Common myeloid progenitor, CD34-positive (primary cell): ENCODE data around the gene ADPRS.

Experiments
- CTCF ChIA-PET: fragments of 350-600 bp; sonication (Branson Sonifier 250); formaldehyde crosslinking; loops from one replicate; lab custom pipeline; 2021; ENCODE audit warnings: antibody characterized with exemption; lab: Charles Lee
- POLR2A ChIA-PET: fragments of 350-600 bp; sonication (Branson Sonifier 250); formaldehyde crosslinking; loops from one replicate; lab custom pipeline; 2021; ENCODE audit warnings: antibody characterized with exemption; lab: Charles Lee
- DNase-seq, 3 donors: peaks; one replicate each; pipeline versions ENCODE4 v3.0.0 to v3.0.0-alpha.2; 2013
- H3K27ac ChIP-seq, 2 experiments: 1 replicate in 1 of 2; 2 replicates in 1 of 2; pipeline ENCODE4 v1.7.0; 2013; ENCODE audit warnings: inconsistent platforms in 2 of 2, low read length in 2 of 2, mild to moderate bottlenecking in 2 of 2, low read depth in 1 of 2, moderate library complexity in 1 of 2; ENCODE audit not compliant: severe bottlenecking in 2 of 2, insufficient read depth in 1 of 2, poor library complexity in 1 of 2
- H3K27me3 ChIP-seq, 5 experiments: replicated peaks in 2 of 5; 1 replicate in 3 of 5; 2 replicates in 2 of 5; pipeline versions ENCODE4 v1.6.1 to v1.7.0; 2013; ENCODE audit warnings: low read length in 4 of 5, mild to moderate bottlenecking in 2 of 5, moderate library complexity in 2 of 5, inconsistent platforms in 1 of 5; ENCODE audit not compliant: insufficient read depth in 5 of 5, control insufficient read depth in 4 of 5
- H3K36me3 ChIP-seq, 4 experiments: 1 replicate in 2 of 4; 2 replicates in 2 of 4; pipeline versions ENCODE4 v1.6.1 to v1.7.0; 2013; ENCODE audit warnings: low read length in 3 of 4, control low read depth in 1 of 4, mild to moderate bottlenecking in 1 of 4; ENCODE audit not compliant: control insufficient read depth in 4 of 4, insufficient read depth in 4 of 4
- H3K4me1 ChIP-seq, 4 experiments: 1 replicate in 3 of 4; 2 replicates in 1 of 4; pipeline versions ENCODE4 v1.6.1 to v1.7.1; 2013; ENCODE audit warnings: low read length in 3 of 4, mild to moderate bottlenecking in 3 of 4, control low read depth in 1 of 4, inconsistent platforms in 1 of 4, moderate library complexity in 1 of 4; ENCODE audit not compliant: control insufficient read depth in 4 of 4, insufficient read depth in 4 of 4; ENCODE audit errors: control extremely low read depth in 1 of 4
- H3K4me3 ChIP-seq, 7 experiments: 1 replicate in 4 of 7; 2 replicates in 3 of 7; pipeline versions ENCODE4 v1.5.1 to v1.7.0; 2013; ENCODE audit warnings: mild to moderate bottlenecking in 7 of 7, low read length in 6 of 7, moderate library complexity in 6 of 7, inconsistent platforms in 2 of 7, low read depth in 2 of 7, control low read depth in 1 of 7; ENCODE audit not compliant: insufficient read depth in 4 of 7, control insufficient read depth in 1 of 7; ENCODE audit errors: extremely low read depth in 1 of 7
- H3K9me3 ChIP-seq, 5 experiments: 1 replicate in 4 of 5; 2 replicates in 1 of 5; pipeline versions ENCODE4 v1.6.1 to v1.7.1; 2013; ENCODE audit warnings: low read length in 4 of 5, mild to moderate bottlenecking in 2 of 5, inconsistent platforms in 1 of 5, low read depth in 1 of 5, moderate library complexity in 1 of 5; ENCODE audit not compliant: control insufficient read depth in 4 of 5, insufficient read depth in 2 of 5; ENCODE audit errors: control extremely low read depth in 1 of 5
- WGBS: methylation state at CpG from one replicate; pipeline ENCODE4 v1.1.5; 2013; ENCODE audit not compliant: insufficient coverage; 5-methylcytosine and 5-hydroxymethylcytosine counted together

The ADPRS gene

DNA sequence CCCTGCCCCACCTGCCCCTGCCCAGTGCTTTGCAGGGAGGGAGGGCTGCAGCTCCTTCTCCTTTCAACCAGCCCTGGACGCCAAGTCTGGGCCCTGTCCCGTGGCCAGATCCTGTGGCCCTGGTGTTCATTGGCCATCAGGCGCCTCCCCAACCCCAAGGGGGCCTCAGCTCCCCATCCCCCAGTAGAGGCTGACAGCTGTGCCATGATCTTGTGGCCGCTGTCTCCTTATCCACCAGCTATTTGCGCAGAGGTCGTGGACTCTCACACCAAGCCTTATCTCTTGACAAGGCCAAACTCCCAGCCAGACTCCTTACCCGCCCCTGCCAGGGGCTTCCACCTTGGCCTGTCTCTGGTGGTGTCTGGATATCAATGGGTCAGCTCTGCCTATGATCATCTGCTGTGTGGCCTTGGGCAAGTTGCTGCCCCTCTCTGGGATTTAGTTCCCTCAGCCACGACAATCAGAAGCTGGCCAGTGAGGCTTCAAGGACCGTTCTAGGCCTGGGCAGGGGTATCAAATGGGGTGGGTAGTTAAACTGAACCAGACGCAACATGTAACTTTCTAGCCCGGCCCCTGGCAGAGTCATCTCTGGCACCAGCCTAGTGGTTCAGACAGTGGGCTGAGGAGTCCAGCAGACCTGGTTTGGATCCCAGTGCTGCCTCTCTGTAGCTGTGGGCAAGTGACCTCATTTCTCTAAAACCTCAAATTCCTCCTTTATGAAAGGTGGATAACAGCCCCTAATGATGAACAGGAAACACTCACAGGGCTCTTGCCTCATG, 39.6 kb downstream of the ADPRS start:
- Histone ChIP-seq H3K27me3 (peaks cover 0 to 26% (median 5%) of the 10 kb centered on the region in 5 experiments), H3K36me3 (no peaks in the 10 kb centered on the region), H3K4me3 (no peak overlapping the region), H3K9me3 (no peaks in the 10 kb centered on the region), H3K4me1 (peaks cover 0 to 16% (median 12%) of the 10 kb centered on the region in 4 experiments), H3K27ac (no peak overlapping the region)
- WGBS = 96% methylated on average over 11 of the region's 11 CpGs
- no peak for DNase-seq
- CTCF ChIA-PET = interaction anchor here (0.6 to 11.5 kb wide), 8 partner anchors 12 to 270 kb away, joined by 3 to 283 read pairs (median 6); partner anchors contain the start of gene ADPRS
- POLR2A ChIA-PET = no interaction called here

DNA sequence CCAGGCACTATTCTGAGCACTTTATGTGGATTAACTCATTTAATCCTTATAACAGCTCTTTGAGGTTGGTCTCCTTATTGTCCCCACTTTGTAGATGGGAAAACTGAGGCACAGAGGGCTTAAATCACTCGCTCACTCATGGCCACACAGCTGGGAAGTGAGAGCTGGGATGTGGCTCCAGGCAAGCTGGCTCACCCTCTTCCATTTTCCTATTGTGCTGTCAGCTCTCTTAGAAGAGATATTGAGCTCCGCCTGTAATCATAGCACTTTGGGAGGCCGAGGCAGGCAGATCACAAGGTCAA, 40.2 kb downstream of the ADPRS start:
- ChIA-PET POLR2A (no interaction called here), CTCF (interaction anchor here (0.6 to 11.5 kb wide), 7 partner anchors 11 to 271 kb away, joined by 3 to 283 read pairs (median 6); partner anchors contain the start of gene ADPRS)
- H3K27ac ChIP-seq = no peak overlapping the region
- peaks cover 0 to 12% (median 7%) of the 10 kb centered on the region in 4 experiments for H3K4me1 ChIP-seq
- H3K9me3 ChIP-seq = no peaks in the 10 kb centered on the region
- peaks cover 0 to 24% (median 5%) of the 10 kb centered on the region in 5 experiments for H3K27me3 ChIP-seq
- no peak for DNase-seq
- no peak overlapping the region for H3K4me3 ChIP-seq
- no peaks in the 10 kb centered on the region for H3K36me3 ChIP-seq
- 92% methylated on average over 3 of the region's 3 CpGs for WGBS

GRCh38 chr1:36132029-36132428, 43.3 kb downstream of the ADPRS start:
- no peak for DNase-seq
- Histone ChIP-seq H3K4me3 (no peak overlapping the region), H3K27ac (no peak overlapping the region), H3K27me3 (no peaks in the 10 kb centered on the region), H3K9me3 (no peaks in the 10 kb centered on the region), H3K4me1 (peaks cover 0 to 9% (median 1%) of the 10 kb centered on the region in 4 experiments), H3K36me3 (peaks cover 0 to 12% (median 8%) of the 10 kb centered on the region in 4 experiments)
- POLR2A ChIA-PET = no interaction called here
- CTCF ChIA-PET = interaction anchor here (0.9 to 11.5 kb wide), 7 partner anchors 9 to 157 kb away, joined by 3 to 283 read pairs (median 6); partner anchors contain the start of gene ADPRS
- WGBS = 67% methylated on average over 3 of the region's 3 CpGs

DNA sequence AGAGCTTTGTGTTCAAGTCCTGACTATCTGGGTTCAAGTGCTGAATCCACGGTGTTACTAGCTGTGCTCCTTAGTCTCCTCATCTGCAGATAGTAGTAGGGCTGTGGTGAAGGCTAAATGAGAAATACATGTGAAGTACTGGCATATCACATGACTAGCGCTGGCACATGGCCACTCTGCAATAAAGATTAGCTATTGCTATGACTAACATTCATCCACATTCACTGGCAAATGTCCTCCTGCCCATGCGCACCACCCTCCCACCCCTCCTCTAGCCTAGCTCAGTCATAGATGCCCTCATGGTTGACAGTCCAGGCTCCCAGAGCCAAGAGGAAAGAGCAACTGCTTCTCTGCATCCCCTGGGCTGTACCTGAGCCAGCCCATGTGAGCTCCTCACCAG, 44.8 kb downstream of the ADPRS start:
- Histone ChIP-seq H3K36me3 (peaks cover 2 to 26% (median 21%) of the 10 kb centered on the region in 4 experiments), H3K27me3 (no peaks in the 10 kb centered on the region), H3K4me1 (peaks cover 0 to 3% (median 1%) of the 10 kb centered on the region in 4 experiments), H3K4me3 (no peak overlapping the region), H3K27ac (no peak overlapping the region), H3K9me3 (no peaks in the 10 kb centered on the region)
- DNase-seq = peak in 2 of 3 donors; percentile 30 to 53
- CTCF ChIA-PET = interaction anchor here (0.7 to 11.5 kb wide), 14 partner anchors 11 to 276 kb away, joined by 3 to 283 read pairs (median 10); partner anchors contain the start of genes ADPRS, THRAP3 and TRAPPC3
- 89% methylated on average over 3 of the region's 3 CpGs for WGBS
- POLR2A ChIA-PET = interaction anchor here (1.2 kb wide), 1 partner anchor 16 kb away, joined by 3 read pairs; the partner anchor contains the start of gene TRAPPC3

GRCh38 chr1:36134031-36134430, 45.3 kb downstream of the ADPRS start:
- CTCF ChIA-PET = interaction anchor here (0.9 to 11.5 kb wide), 14 partner anchors 11 to 276 kb away, joined by 3 to 283 read pairs (median 10); partner anchors contain the start of genes ADPRS and TRAPPC3
- Histone ChIP-seq H3K9me3 (no peaks in the 10 kb centered on the region), H3K36me3 (peaks cover 2 to 28% (median 21%) of the 10 kb centered on the region in 4 experiments), H3K4me1 (peaks cover 0 to 2% (median 0%) of the 10 kb centered on the region in 4 experiments), H3K27ac (no peak overlapping the region), H3K27me3 (no peaks in the 10 kb centered on the region), H3K4me3 (no peak overlapping the region)
- DNase-seq = no peak
- POLR2A ChIA-PET = interaction anchor here (1.2 to 1.3 kb wide), 2 partner anchors 15 to 26 kb away, joined by 3 read pairs; partner anchors contain the start of gene TRAPPC3
- WGBS = no CpG with 5 or more reads among the region's 6 CpGs

GRCh38 chr1:36134505-36135329, 46.0 kb downstream of the ADPRS start:
- ChIA-PET CTCF (interaction anchor here (0.7 to 11.5 kb wide), 17 partner anchors 11 to 285 kb away, joined by 3 to 283 read pairs (median 7); partner anchors contain the start of genes ADPRS and TRAPPC3), POLR2A (interaction anchor here (1.2 to 1.3 kb wide), 2 partner anchors 15 to 25 kb away, joined by 3 read pairs; partner anchors contain the start of gene TRAPPC3)
- Histone ChIP-seq H3K4me1 (peaks cover 0 to 2% (median 0%) of the 10 kb centered on the region in 4 experiments), H3K27ac (no peak overlapping the region), H3K36me3 (peaks cover 2 to 33% (median 26%) of the 10 kb centered on the region in 4 experiments), H3K27me3 (no peaks in the 10 kb centered on the region), H3K4me3 (no peak overlapping the region), H3K9me3 (no peaks in the 10 kb centered on the region)
- DNase-seq = peak in 2 of 3 donors; percentile 58 to 60
- WGBS = 73% methylated on average over 7 of the region's 7 CpGs
